HG03469 (cell line): Measurements from ENCODE around the gene CCDC61.

Source experiments
- ATAC-seq: cut with Tn5 transposase; IDR thresholded peaks from one replicate; pipeline ENCODE4 v1.9.1; 2021; ENCODE audit warnings: mild to moderate bottlenecking, moderate library complexity, moderate number of reproducible peaks; ENCODE audit not compliant: unreplicated experiment

Gene CCDC61

GRCh38 chr19:46035986-46036743 lies 40.9 kb downstream of the CCDC61 start:
- no peak for ATAC-seq

GRCh38 chr19:46036744-46037128 lies 41.5 kb downstream of the CCDC61 start:
- no peak for ATAC-seq

- ATAC-seq = no peak
Observed at GRCh38 chr19:46040125-46040524, 44.9 kb downstream of the CCDC61 start.

- ATAC-seq = no peak
Observed at GRCh38 chr19:46040952-46041500, 45.8 kb downstream of the CCDC61 start, which contains the start of gene IGFL4. Gene IGFL4 (minus strand): TSS chr19:46041002. CDS start chr19:46040962, 40 bp downstream.

GRCh38 chr19:46042252-46042883 lies 47.1 kb downstream of the CCDC61 start:
- no peak for ATAC-seq

GRCh38 chr19:46043519-46043918 lies 48.3 kb downstream of the CCDC61 start:
- no peak for ATAC-seq

GRCh38 chr19:46049597-46049996 lies 54.3 kb downstream of the CCDC61 start:
- no peak for ATAC-seq

- ATAC-seq = no peak
Observed at GRCh38 chr19:46052896-46053295, 57.6 kb downstream of the CCDC61 start.

GRCh38 chr19:46056536-46056935 lies 61.3 kb downstream of the CCDC61 start:
- no peak for ATAC-seq

GRCh38 chr19:46058778-46059177 lies 63.5 kb downstream of the CCDC61 start:
- ATAC-seq = no peak

- ATAC-seq = no peak
Observed at GRCh38 chr19:46060012-46060411, 64.7 kb downstream of the CCDC61 start.

GRCh38 chr19:46063201-46063600 lies 67.9 kb downstream of the CCDC61 start:
- ATAC-seq = no peak

- no peak for ATAC-seq
Observed at GRCh38 chr19:46065486-46066071, 70.3 kb downstream of the CCDC61 start.

- ATAC-seq = no peak
Observed at GRCh38 chr19:46066471-46066870, 71.2 kb downstream of the CCDC61 start.

GRCh38 chr19:46067691-46068090 lies 72.4 kb downstream of the CCDC61 start:
- no peak for ATAC-seq
